Stomach smooth muscle (tissue), 2 donors: ENCODE data around the gene HDAC4.

Source experiments
- H3K27ac ChIP-seq: one replicate; pipeline ENCODE4 v1.7.0; 2013; ENCODE audit warnings: mild to moderate bottlenecking, low read length, inconsistent platforms
- H3K27me3 ChIP-seq, 2 donors: one replicate each; pipeline ENCODE4 v1.7.0; 2013; ENCODE audit warnings: low read length in 2 of 2; ENCODE audit not compliant: insufficient read depth in 2 of 2, control insufficient read depth in 1 of 2
- H3K36me3 ChIP-seq, 2 donors: one replicate each; pipeline ENCODE4 v1.7.0; 2013; ENCODE audit warnings: low read length in 2 of 2; ENCODE audit not compliant: control insufficient read depth in 2 of 2, insufficient read depth in 2 of 2
- H3K4me1 ChIP-seq: one replicate; pipeline ENCODE4 v1.7.0; 2013; ENCODE audit warnings: low read length; ENCODE audit not compliant: control insufficient read depth, insufficient read depth
- H3K4me3 ChIP-seq, 2 donors: one replicate each; pipeline ENCODE4 v1.7.0; 2013; ENCODE audit warnings: low read length in 2 of 2
- H3K9ac ChIP-seq, 2 donors: one replicate each; pipeline ENCODE4 v1.7.0; 2013; ENCODE audit warnings: low read length in 2 of 2, mild to moderate bottlenecking in 1 of 2
- H3K9me3 ChIP-seq, 2 donors: one replicate each; pipeline ENCODE4 v1.7.0; 2013; ENCODE audit warnings: low read length in 2 of 2; ENCODE audit not compliant: control insufficient read depth in 2 of 2
- donor health status: healthy.
- donor health status: Pancreatic carcinoma.

Gene HDAC4

GRCh38 chr2:239015218-239015900 lies 385.5 kb downstream of the HDAC4 start:
- Histone ChIP-seq H3K9ac (no peak overlapping the region), H3K27ac (no peak overlapping the region), H3K36me3 (no peaks in the 10 kb centered on the region), H3K27me3 (peaks cover 12% of the 10 kb centered on the region in 2 donors), H3K4me1 (peaks cover 4% of the 10 kb centered on the region), H3K4me3 (no peak overlapping the region), H3K9me3 (no peaks in the 10 kb centered on the region)

- no peak overlapping the region for H3K9ac ChIP-seq
- no peak overlapping the region for H3K4me3 ChIP-seq
- no peak overlapping the region for H3K27ac ChIP-seq
- H3K9me3 ChIP-seq = no peaks in the 10 kb centered on the region
- H3K36me3 ChIP-seq = no peaks in the 10 kb centered on the region
- peaks cover 4% of the 10 kb centered on the region for H3K4me1 ChIP-seq
- peaks cover 12 to 14% of the 10 kb centered on the region in 2 donors for H3K27me3 ChIP-seq
Observed at GRCh38 chr2:239014458-239015217, 386.2 kb downstream of the HDAC4 start.

GRCh38 chr2:239013678-239013976 lies 387.2 kb downstream of the HDAC4 start:
- Histone ChIP-seq H3K9ac (no peak overlapping the region), H3K4me1 (peaks cover 4% of the 10 kb centered on the region), H3K4me3 (no peak overlapping the region), H3K27ac (no peak overlapping the region), H3K36me3 (no peaks in the 10 kb centered on the region), H3K27me3 (peaks cover 10 to 12% of the 10 kb centered on the region in 2 donors), H3K9me3 (no peaks in the 10 kb centered on the region)

GRCh38 chr2:239012936-239013677 lies 387.7 kb downstream of the HDAC4 start:
- Histone ChIP-seq H3K27ac (no peak overlapping the region), H3K4me3 (no peak overlapping the region), H3K27me3 (peaks cover 10 to 12% of the 10 kb centered on the region in 2 donors)

GRCh38 chr2:239012228-239012627 lies 388.6 kb downstream of the HDAC4 start:
- no peaks in the 10 kb centered on the region for H3K9me3 ChIP-seq
- no peak overlapping the region for H3K4me3 ChIP-seq
- no peaks in the 10 kb centered on the region for H3K36me3 ChIP-seq
- H3K27me3 ChIP-seq = peaks cover 12 to 15% of the 10 kb centered on the region in 2 donors
- no peak overlapping the region for H3K9ac ChIP-seq
- H3K4me1 ChIP-seq = peaks cover 4% of the 10 kb centered on the region
- no peak overlapping the region for H3K27ac ChIP-seq

More at GRCh38 chr2:239012936-239013677, 387.7 kb downstream of the HDAC4 start:
- Histone ChIP-seq H3K36me3 (no peaks in the 10 kb centered on the region), H3K9ac (no peak overlapping the region), H3K9me3 (no peaks in the 10 kb centered on the region), H3K4me1 (peaks cover 4% of the 10 kb centered on the region)

GRCh38 chr2:239009589-239009961 lies 391.2 kb downstream of the HDAC4 start:
- H3K4me3 ChIP-seq = no peak overlapping the region
- peaks cover 14 to 20% of the 10 kb centered on the region in 2 donors for H3K27me3 ChIP-seq
- H3K36me3 ChIP-seq = no peaks in the 10 kb centered on the region

GRCh38 chr2:239008677-239009588 lies 391.9 kb downstream of the HDAC4 start:
- peaks cover 14 to 20% of the 10 kb centered on the region in 2 donors for H3K27me3 ChIP-seq
- no peak overlapping the region for H3K9ac ChIP-seq
- H3K36me3 ChIP-seq = no peaks in the 10 kb centered on the region
- H3K9me3 ChIP-seq = peaks cover 0 to 9% of the 10 kb centered on the region in 2 donors
- H3K4me3 ChIP-seq = no peak overlapping the region
- H3K27ac ChIP-seq = no peak overlapping the region
- no peaks in the 10 kb centered on the region for H3K4me1 ChIP-seq

More at GRCh38 chr2:239009589-239009961, 391.2 kb downstream of the HDAC4 start:
- H3K9me3 ChIP-seq = peaks cover 0 to 9% of the 10 kb centered on the region in 2 donors
- no peak overlapping the region for H3K9ac ChIP-seq
- no peaks in the 10 kb centered on the region for H3K4me1 ChIP-seq
- H3K27ac ChIP-seq = no peak overlapping the region

- Histone ChIP-seq H3K27me3 (peaks cover 14 to 20% of the 10 kb centered on the region in 2 donors), H3K9ac (no peak overlapping the region), H3K27ac (no peak overlapping the region), H3K4me3 (no peak overlapping the region), H3K9me3 (peaks cover 0 to 9% of the 10 kb centered on the region in 2 donors), H3K36me3 (no peaks in the 10 kb centered on the region), H3K4me1 (peaks cover 7% of the 10 kb centered on the region)
Observed at GRCh38 chr2:239008004-239008403, 392.8 kb downstream of the HDAC4 start.

- Histone ChIP-seq H3K9me3 (peaks cover 0 to 11% of the 10 kb centered on the region in 2 donors), H3K9ac (no peak overlapping the region), H3K4me1 (peaks cover 10% of the 10 kb centered on the region), H3K27me3 (peaks cover 12 to 20% of the 10 kb centered on the region in 2 donors), H3K27ac (no peak overlapping the region), H3K36me3 (no peaks in the 10 kb centered on the region), H3K4me3 (no peak overlapping the region)
Observed at GRCh38 chr2:239006622-239007285, 394.1 kb downstream of the HDAC4 start.
